K562 (cell line): ENCODE data around the gene WEE1. TPM values are rescaled to one million over a fixed set of nuclear protein-coding genes. Genes with fewer than 3 reads are reported as not detected.

Source experiments
- ATF2 ChIP-seq: sonication (generic); formaldehyde crosslinking; IDR thresholded peaks from 2 replicates; pipeline ENCODE4 v1.8.1; 2022; ENCODE audit warnings: missing genetic modification reagents
- BMI1 ChIP-seq: fragments of 150-350 bp; IDR thresholded peaks from 2 replicates; pipeline ENCODE4 v1.6.1; 2014; ENCODE audit warnings: low read length
- CBX5 ChIP-seq: IDR thresholded peaks from 2 replicates; pipeline ENCODE4 v1.6.1; 2014; ENCODE audit warnings: low read depth, borderline replicate concordance
- CREB3 ChIP-seq: fragments of 450-650 bp; conservative IDR thresholded peaks from 2 replicates; pipeline ENCODE4 v1.6.1; 2016; ENCODE audit warnings: missing genetic modification characterization, low read depth, mild to moderate bottlenecking, missing compliant biosample characterization, moderate library complexity
- ELF2 ChIP-seq: fragments of 250-450 bp; sonication (Bioruptor Pico); IDR thresholded peaks from 2 replicates; pipeline ENCODE4 v1.5.0; 2021; ENCODE audit warnings: mild to moderate bottlenecking
- FOXA1 ChIP-seq: fragments of 450-650 bp; IDR thresholded peaks from 2 replicates; pipeline ENCODE4 v1.6.1; 2016; ENCODE audit warnings: mild to moderate bottlenecking, borderline replicate concordance
- KAT7 ChIP-seq: sonication (generic); formaldehyde crosslinking; IDR thresholded peaks from 2 replicates; pipeline ENCODE4 v1.8.0; 2022; ENCODE audit warnings: missing genetic modification reagents, mild to moderate bottlenecking, borderline replicate concordance
- KHSRP ChIP-seq: fragments of 450-650 bp; IDR thresholded peaks from 2 replicates; pipeline ENCODE4 v1.6.1; 2017
- L3MBTL2 ChIP-seq: fragments of 450-650 bp; IDR thresholded peaks from 2 replicates; pipeline ENCODE4 v1.6.1; 2016; ENCODE audit warnings: mild to moderate bottlenecking, moderate library complexity
- MCM3 ChIP-seq: fragments of 450-650 bp; IDR thresholded peaks from 2 replicates; pipeline ENCODE4 v1.6.1; 2016
- PHF21A ChIP-seq: fragments of 450-650 bp; IDR thresholded peaks from 2 replicates; pipeline ENCODE4 v1.6.1; 2017; ENCODE audit warnings: low read depth, borderline replicate concordance
- PYGO2 ChIP-seq: fragments of 450-650 bp; IDR thresholded peaks from 2 replicates; pipeline ENCODE4 v1.6.1; 2016; ENCODE audit warnings: mild to moderate bottlenecking, missing genetic modification characterization, moderate library complexity, missing compliant biosample characterization
- RAD21 ChIP-seq, 2 experiments: fragments of 250-450 bp in 1 of 2; fragments of 450-650 bp in 1 of 2; sonication (Bioruptor Pico) in 1 of 2; formaldehyde crosslinking in 1 of 2; IDR thresholded peaks in 1 of 2; conservative IDR thresholded peaks in 1 of 2; 2 replicates each; pipeline versions ENCODE4 v1.4.0 to v1.8.0; 2020 to 2022; ENCODE audit warnings: mild to moderate bottlenecking in 2 of 2, moderate library complexity in 1 of 2
- RCOR1 ChIP-seq, 2 experiments: IDR thresholded peaks; 2 replicates each; pipeline ENCODE4 v1.6.1; 2012; ENCODE audit warnings: low read depth in 2 of 2, low read length in 2 of 2, borderline replicate concordance in 1 of 2, improper control_type of control experiment in 1 of 2
- RNF2 ChIP-seq: sonication (generic); IDR thresholded peaks from 2 replicates; pipeline ENCODE4 v1.6.1; 2016
- SMAD3 ChIP-seq: fragments of 450-650 bp; formaldehyde crosslinking; conservative IDR thresholded peaks from 2 replicates; pipeline ENCODE4 v1.4.0; 2020; ENCODE audit warnings: mild to moderate bottlenecking
- SMARCE1 ChIP-seq: fragments of 450-650 bp; IDR thresholded peaks from 2 replicates; pipeline ENCODE4 v1.7.1; 2016; ENCODE audit warnings: mild to moderate bottlenecking
- SP1 ChIP-seq: sonication (generic); formaldehyde crosslinking; IDR thresholded peaks from 2 replicates; pipeline ENCODE4 v1.8.1; 2022; ENCODE audit warnings: mild to moderate bottlenecking, missing genetic modification reagents
- SPI1 ChIP-seq: IDR thresholded peaks from 2 replicates; pipeline ENCODE4 v1.6.1; 2011; ENCODE audit warnings: low read depth, low read length, control low read depth, borderline replicate concordance
- ZBTB7A ChIP-seq: IDR thresholded peaks from 2 replicates; pipeline ENCODE4 v1.6.1; 2011; ENCODE audit warnings: low read depth, mild to moderate bottlenecking, low read length, moderate library complexity, borderline replicate concordance; ENCODE audit not compliant: control insufficient read depth
- ZC3H11A ChIP-seq: IDR thresholded peaks from 2 replicates; pipeline ENCODE4 v1.6.1; 2012; ENCODE audit warnings: low read depth, low read length, improper control_type of control experiment
- ZNF146 ChIP-seq: IDR thresholded peaks from one replicate; pipeline ENCODE4 v1.6.1; 2018; ENCODE audit warnings: missing compliant biosample characterization; ENCODE audit not compliant: unreplicated experiment
- ZNF224 ChIP-seq: sonication (generic); formaldehyde crosslinking; IDR thresholded peaks from 2 replicates; pipeline ENCODE4 v1.8.0; 2022; ENCODE audit warnings: mild to moderate bottlenecking, missing genetic modification reagents
- ZNF57 ChIP-seq: fragments of 450-650 bp; formaldehyde crosslinking; IDR thresholded peaks from 2 replicates; pipeline ENCODE4 v1.4.0; 2020; ENCODE audit warnings: mild to moderate bottlenecking, moderate library complexity
- ZNF79 ChIP-seq: fragments of 250-450 bp; sonication (Bioruptor Pico); IDR thresholded peaks from 2 replicates; pipeline ENCODE4 v1.4.0; 2020; ENCODE audit warnings: low read depth, mild to moderate bottlenecking, moderate library complexity
- polyA plus RNA-seq, 8 experiments: library from polyadenylated mRNA; depleted of rRNA in 4 of 8; stranded (reverse) in 5 of 8; unstranded in 3 of 8; fragments of >200 nt; fragmentation: Nextera tagmentation in 2 of 8; fragmentation: Illumina TruSeq in 1 of 8; extraction: Ambion mirVana in 2 of 8; extraction: Trizol in 1 of 8; gene quantifications; 2 replicates each; pipeline versions ENCODE4 v1.2.1 to v1.2.3, GENCODE V29; 2011 to 2014; ENCODE audit warnings: inconsistent platforms in 1 of 8, missing spikeins in 1 of 8
- total RNA-seq, 7 experiments: library from RNA; depleted of rRNA in 6 of 7; stranded (reverse); fragments of >200 nt in 6 of 7; fragmentation: Illumina TruSeq in 2 of 7; extraction: Trizol in 2 of 7; gene quantifications; 2 replicates each; pipeline versions ENCODE4 v1.2.1 to v1.2.3, GENCODE V29; 2011 to 2021; ENCODE audit warnings: low replicate concordance in 1 of 7
- TF ChIP-seq, protein P1 (sequence below): sonication (generic); formaldehyde crosslinking; IDR thresholded peaks from 2 replicates; pipeline ENCODE4 v1.8.1; 2023; ENCODE audit warnings: mild to moderate bottlenecking, missing genetic modification reagents, moderate library complexity
- TF ChIP-seq, protein P2 (sequence below): sonication (generic); formaldehyde crosslinking; IDR thresholded peaks from 2 replicates; pipeline ENCODE4 v1.9.0; 2022; ENCODE audit warnings: mild to moderate bottlenecking, missing genetic modification reagents

WEE1 gene
- total and polyA plus RNA-seq, 9 of the 15 experiments (the other 6 are each of a cell fraction or from before 2014, with no cell fraction given) = 21.9 to 99.0 (median 67.4) TPM

GRCh38 chr11:9574622-9575259, 1.3 kb downstream of the WEE1 start (continued):
- TF ChIP-seq ZNF79 (no peak), ZNF224 (CRISPR knock-in tag) (peak; percentile 75; the same call in 1 of the 2 replicates), BMI1 (no peak), ZNF146 (CRISPR knock-in tag) (no peak), FOXA1 (no peak), RAD21 (CRISPR knock-in tag; conservative IDR thresholded peaks at IDR 0.05 in 1 of 2, IDR thresholded peaks at IDR 0.05 in 1 of 2) (no peak), CBX5 (no peak), ATF2 (CRISPR knock-in tag) (no peak), MCM3 (no peak), PYGO2 (tag) (no peak), CREB3 (tag) (no peak), ZNF57 (CRISPR knock-in tag) (no peak), RNF2 (peak; percentile 57; the same call in 1 of the 2 replicates), KHSRP (no peak), RCOR1 (IDR thresholded peaks at IDR 0.05; ENCODE audit: borderline replicate concordance in 1 of 2, low read depth in 2 of 2, low read length in 2 of 2) (no peak), SMAD3 (CRISPR knock-in tag) (no peak), PHF21A (no peak), KAT7 (peak; percentile 78; the same call in 1 of the 2 replicates), SP1 (CRISPR knock-in tag) (peak; percentile 70), ZC3H11A (no peak), SPI1 (no peak), SMARCE1 (no peak), ELF2 (CRISPR knock-in tag) (no peak), L3MBTL2 (0 out of 2 replicates have a peak, but pooled peaks have one; percentile 5), ZBTB7A (no peak)
- TF ChIP-seq, protein P1, sequence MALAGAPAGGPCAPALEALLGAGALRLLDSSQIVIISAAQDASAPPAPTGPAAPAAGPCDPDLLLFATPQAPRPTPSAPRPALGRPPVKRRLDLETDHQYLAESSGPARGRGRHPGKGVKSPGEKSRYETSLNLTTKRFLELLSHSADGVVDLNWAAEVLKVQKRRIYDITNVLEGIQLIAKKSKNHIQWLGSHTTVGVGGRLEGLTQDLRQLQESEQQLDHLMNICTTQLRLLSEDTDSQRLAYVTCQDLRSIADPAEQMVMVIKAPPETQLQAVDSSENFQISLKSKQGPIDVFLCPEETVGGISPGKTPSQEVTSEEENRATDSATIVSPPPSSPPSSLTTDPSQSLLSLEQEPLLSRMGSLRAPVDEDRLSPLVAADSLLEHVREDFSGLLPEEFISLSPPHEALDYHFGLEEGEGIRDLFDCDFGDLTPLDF (CRISPR knock-in tag) = peak; percentile 39; the same call in 1 of the 2 replicates
- TF ChIP-seq, protein P2, sequence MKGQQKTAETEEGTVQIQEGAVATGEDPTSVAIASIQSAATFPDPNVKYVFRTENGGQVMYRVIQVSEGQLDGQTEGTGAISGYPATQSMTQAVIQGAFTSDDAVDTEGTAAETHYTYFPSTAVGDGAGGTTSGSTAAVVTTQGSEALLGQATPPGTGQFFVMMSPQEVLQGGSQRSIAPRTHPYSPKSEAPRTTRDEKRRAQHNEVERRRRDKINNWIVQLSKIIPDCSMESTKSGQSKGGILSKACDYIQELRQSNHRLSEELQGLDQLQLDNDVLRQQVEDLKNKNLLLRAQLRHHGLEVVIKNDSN (CRISPR knock-in tag) = no peak
